HEK293T (cell line): ENCODE measurements around the gene TMPRSS9.

Source experiments
- NFRKB ChIP-seq: fragments of 450-650 bp; IDR thresholded peaks from 2 replicates; pipeline ENCODE4 v1.6.1; 2016; ENCODE audit warnings: mild to moderate bottlenecking, moderate library complexity
- SUZ12 ChIP-seq: fragments of 450-650 bp; IDR thresholded peaks from 2 replicates; pipeline ENCODE4 v1.6.1; 2016; ENCODE audit warnings: mild to moderate bottlenecking
- TF ChIP-seq, protein P1 (sequence below): fragments of 450-650 bp; IDR thresholded peaks from 2 replicates; pipeline ENCODE4 v1.6.1; 2016

DNA sequence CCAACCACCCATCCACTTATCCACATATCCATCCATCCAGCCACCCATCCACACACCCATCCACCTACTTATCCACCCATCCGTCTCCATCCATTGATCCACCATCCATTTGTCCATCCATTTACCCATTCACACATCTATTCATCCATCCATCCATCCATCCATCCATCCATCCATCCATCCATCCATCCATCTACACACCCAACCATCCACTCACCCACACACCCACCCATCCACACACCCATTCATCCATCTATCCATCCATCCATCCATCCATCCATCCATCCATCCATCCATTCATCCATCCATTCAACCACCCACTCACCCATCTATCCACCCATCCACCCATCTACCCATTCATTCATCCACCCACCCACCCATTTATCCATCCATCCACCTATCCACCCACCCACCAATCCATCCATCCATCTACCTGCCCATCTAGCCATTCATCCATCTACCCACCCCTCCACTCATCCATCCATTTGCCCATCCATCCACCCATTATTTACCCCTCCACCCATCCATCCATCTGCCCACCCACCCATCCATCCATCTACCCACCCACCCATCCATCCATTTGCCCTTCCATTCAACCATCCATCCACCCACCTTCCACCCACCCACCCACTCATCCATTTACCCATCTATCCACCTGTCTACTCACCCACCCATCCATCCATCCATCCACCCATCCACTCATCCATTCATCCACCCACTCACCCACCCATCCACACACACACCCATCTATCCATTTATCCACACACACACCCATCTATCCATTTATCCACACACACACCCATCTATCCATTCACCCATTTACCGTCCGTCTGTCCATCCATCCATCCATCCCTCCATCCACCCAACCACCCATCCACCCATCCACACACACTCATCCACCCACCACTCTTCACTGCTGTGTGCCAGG, 2.5 kb upstream of the TMPRSS9 start:
- TF ChIP-seq, protein P1, sequence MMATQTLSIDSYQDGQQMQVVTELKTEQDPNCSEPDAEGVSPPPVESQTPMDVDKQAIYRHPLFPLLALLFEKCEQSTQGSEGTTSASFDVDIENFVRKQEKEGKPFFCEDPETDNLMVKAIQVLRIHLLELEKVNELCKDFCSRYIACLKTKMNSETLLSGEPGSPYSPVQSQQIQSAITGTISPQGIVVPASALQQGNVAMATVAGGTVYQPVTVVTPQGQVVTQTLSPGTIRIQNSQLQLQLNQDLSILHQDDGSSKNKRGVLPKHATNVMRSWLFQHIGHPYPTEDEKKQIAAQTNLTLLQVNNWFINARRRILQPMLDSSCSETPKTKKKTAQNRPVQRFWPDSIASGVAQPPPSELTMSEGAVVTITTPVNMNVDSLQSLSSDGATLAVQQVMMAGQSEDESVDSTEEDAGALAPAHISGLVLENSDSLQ, result no peak
- TF ChIP-seq SUZ12 (no peak), NFRKB (no peak)
